Raji (cell line): ENCODE measurements around the gene RASA2.

Experiments
- POLR2A ChIP-seq: IDR thresholded peaks from 2 replicates; pipeline ENCODE4 v1.6.1; 2011; ENCODE audit warnings: low read depth, low read length, control low read depth; ENCODE audit not compliant: insufficient read depth

The RASA2 gene

DNA sequence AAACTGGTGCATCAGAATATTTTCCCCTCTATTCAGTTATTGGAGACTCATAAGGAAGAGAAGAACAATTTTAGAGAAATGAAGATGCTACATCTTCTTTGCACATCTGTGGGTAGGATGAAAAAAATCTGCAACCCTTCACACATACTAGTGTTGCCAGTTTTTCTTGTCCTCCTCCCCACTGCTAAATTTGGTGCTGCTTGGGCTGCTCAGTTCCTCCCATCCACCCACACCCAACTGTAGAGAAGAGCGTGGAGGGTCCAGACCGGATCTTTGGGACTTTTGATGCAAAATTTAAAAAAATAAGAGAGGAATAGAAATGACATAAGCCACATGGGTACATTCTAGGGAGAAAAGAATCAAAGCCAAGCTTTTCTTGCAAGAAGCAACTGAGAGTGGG lies 8.7 kb upstream of the RASA2 start:
- TF ChIP-seq POLR2A: no peak

DNA sequence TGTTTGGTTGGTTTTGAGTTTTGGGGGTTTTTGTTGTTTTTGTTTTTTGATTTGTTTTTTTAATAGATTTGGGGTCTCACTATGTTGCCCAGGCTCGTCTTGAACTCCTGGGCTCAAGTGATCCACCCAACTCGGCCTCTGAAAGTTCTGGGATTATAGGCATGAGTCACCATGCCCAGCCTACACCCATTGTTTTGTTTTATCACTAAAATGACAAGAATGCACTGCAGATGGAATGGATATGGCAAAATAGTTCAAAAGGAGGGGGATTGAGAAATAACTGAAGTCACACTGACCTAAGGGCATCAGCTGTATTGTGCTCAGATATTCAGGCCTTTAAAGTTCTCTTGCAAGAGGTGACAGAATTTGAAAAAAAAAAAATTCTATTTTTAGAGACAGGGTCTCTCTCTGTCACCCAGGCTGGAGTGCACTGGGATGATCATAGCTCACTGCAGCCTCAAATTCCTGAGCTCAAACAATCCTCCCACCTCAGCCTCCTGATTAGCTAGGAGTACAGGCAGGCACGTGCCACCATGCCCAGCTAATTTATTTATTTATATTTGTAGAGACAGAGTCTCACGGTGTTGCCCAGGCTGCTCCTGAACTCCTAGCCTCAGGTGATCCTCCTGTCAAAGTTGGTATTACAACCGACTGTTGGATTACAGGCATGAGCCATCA lies 4.4 kb upstream of the RASA2 start:
- TF ChIP-seq POLR2A: no peak

DNA sequence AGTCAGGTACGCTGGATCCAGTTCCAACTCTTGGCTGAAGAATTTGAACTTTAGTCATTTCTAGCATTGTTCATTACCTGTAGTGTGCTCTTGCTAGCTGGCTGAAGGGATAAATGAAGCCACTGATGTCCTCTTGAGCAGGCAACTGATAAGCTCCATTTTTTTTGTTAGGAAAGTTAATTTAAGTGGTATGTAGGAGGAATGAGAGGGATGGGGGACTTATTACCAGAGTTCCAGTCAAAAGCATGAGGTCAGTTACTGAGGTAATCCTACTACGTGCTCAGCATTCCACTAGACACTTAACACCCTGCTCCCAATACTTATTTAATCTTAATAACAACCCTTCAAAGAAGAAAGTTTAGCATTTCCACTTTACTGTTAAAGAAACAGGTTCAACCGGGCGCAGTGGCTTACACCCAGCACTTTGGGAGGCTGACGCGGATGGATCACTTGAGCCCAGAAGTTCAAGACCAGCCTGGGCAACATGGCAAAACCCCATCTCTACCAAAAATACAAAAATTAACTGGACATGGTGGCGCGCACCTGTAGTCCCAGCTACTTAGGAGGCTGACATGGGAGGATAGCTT lies 2.0 kb upstream of the RASA2 start:
- no peak for TF ChIP-seq POLR2A

DNA sequence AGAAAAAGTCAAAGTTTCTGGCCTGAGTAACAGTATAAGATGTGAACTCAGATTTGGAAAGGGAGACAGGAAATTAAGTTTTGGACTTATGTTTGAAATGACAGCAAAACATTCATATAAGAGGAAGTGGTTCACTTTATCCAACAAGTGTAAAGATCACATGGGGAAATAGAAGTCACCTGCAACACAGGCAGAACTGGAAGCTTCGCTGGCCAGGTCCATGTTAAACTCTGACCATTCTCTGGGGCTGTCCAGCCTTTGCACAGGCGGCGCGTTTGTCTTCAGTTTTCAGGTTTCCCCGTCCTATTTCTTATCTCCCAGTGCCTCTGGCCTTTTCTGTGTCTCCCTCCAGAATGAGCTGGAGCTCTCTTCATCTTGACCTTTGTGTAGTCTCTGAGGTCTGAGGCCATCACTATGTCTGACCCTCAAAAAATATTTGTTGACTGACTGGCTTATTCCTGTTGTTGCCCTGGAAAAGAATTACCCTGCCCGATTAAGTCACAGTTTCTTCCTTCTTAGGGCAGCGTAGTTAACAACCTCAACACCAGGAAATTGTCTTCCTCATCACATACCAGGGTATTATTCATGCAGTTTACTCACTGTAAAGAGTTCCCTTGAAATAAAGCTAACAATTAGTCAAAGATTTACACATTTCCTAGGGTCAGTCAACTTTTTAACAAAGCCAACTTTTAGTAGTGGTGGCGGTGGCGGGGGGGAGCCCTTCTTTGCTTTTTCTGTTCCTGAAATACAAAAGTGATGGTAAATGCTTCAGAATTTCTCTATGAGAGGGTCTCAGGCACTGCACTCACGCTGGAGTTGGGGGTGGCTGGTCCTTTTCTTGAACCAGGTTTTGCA lies 959 bp upstream of the RASA2 start:
- no peak for TF ChIP-seq POLR2A

DNA sequence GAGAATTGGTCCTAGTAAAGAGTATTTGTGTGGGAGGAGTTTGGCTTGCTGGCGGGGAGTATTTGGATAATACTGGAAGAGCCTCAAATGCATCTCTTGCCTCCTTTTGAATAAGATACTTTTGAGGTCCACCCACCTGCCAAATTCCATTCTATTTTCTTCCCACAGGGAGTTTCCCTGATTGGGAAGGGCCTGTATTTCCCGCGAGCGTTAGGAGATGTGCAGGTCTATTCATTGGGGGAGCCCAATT lies 406 bp upstream of the RASA2 start:
- no peak for TF ChIP-seq POLR2A

DNA sequence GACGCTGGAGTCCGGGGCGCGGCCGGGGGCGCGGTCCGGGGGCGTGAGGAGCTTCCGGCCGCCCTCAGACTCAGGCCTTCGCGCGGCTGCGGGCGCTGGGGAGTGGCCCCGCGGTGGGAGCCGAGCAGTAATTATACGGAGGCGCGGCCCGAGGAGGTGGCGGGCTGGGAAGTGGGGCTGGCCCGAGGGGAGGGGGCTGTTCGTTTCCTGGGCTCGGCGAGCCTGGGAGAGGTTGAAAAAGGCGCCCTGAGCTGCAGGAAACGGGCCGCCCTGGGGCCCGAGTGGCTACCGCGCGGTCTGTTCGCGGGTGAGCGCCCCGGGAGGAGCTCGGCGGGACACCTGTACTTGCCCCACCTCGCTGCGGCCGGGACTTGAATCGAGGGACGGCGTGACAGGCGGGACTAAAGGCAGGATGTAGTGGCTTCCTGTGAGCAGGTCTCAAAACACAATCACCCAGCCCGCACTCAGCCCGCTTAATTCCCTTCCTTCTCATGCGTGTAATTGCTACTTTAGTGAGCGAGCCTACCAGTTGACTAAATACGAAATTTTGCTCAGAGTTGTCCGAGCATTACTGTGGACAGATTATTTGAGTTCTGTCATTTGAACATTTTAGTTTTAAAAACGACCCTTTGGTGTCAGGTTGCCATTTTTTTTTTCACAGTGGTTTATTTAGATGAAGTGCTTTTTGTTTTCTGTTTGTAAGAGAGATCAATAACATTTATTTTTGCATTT lies 860 bp downstream of the RASA2 start:
- TF ChIP-seq POLR2A: peak; percentile 73

DNA sequence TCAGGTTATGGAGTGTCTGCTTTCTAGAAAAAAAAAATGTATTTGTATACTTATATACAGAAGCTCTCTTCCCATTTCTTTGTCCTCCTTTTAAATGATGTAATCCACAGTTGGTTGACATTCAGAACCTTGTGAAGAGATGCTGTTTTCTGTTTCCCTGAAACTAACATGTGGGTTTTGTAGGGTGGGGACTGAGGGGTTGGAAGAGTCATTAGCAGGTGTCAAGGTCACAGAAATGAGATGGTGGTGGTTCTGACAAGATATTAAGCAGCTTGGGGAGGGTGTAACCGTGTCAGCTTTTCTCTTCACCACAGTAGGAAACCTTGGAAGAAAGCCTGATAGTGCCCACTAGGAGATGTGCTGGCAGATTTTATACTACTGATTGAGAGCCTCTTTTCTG lies 2.4 kb downstream of the RASA2 start:
- no peak for TF ChIP-seq POLR2A

DNA sequence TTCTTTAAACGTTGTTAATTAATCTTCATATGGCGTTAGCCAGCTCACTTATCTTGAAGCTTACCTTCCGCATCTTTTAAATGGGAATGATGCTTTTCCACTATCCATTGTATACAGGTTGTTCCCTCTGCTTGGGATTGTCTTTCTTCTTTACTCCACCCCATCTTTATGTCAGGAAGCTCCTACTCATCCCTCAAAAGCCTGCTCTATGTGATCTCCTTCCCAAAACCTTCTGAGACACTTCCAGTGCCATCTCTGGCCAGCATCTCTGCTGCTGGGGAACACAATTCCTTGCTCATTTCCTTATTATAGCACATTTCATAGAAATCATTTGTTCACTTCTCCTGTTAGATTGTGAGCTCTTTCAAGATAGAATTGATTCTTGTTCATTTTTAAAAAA lies 4.3 kb downstream of the RASA2 start:
- TF ChIP-seq POLR2A: no peak

DNA sequence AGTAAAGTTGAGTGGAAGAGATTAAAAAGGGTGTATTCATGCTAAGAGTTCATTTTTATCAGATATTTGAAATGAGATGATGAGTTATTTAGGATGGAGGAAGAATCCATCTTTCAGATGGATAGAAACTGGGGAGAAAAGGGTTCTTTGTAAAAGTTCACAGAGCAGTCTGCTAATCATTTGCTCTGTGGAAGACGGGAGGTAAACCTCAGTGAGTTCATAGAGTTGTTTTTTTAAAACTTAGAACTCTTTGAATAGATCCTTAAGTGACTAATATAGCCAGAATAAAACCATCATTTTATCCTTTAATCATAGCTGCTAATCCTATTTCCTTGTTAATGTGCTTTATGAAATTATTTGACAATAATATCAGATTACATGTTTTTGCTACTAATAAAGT lies 5.1 kb downstream of the RASA2 start:
- no peak for TF ChIP-seq POLR2A

DNA sequence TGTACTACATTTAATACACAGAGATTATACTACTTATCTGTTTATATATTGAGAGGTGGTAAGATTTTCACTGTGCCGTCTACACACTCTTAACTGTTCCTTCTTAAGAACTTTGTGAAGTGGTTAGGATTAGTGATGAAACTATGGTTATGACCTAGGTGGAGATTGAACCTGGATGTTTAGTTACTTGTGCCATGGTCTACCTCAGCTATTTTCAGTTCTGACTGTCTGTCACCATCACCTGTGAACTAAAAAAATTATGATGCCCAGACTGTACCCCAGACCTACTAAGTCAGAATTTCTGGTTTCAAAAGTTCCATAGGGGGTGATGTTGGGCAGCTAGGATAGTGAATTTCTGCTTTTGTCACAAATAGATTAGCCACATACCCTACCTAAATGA lies 6.4 kb downstream of the RASA2 start:
- no peak for TF ChIP-seq POLR2A

DNA sequence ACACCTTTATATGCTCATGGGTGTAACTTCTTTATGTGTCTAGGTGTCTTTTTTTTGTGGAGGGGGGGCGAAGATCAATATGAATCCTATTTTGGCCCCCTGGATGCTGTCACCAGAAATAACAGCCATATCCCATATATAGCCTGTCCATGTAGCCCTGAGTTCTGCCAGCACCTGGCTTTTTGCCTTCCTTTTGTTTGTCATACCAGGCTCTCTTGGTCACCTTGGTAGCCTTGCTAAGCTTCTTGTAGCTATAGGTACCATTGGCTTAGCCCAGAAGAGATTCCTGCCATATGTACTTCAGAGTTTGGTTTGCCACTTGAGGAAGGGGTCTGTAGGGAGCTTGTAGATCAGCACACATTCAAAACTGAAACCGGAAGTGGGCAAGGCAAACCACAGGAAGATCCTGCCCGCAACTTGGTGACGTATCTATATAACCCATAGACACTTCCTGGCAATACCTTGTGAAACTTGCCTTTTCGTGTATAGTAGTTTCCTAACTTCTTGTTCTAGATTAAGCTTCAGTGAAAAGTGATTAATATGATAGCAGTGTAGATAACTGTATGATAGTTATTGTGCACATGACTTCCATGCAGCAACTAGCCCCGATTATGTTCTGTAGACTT lies 11.9 kb downstream of the RASA2 start:
- TF ChIP-seq POLR2A: no peak

DNA sequence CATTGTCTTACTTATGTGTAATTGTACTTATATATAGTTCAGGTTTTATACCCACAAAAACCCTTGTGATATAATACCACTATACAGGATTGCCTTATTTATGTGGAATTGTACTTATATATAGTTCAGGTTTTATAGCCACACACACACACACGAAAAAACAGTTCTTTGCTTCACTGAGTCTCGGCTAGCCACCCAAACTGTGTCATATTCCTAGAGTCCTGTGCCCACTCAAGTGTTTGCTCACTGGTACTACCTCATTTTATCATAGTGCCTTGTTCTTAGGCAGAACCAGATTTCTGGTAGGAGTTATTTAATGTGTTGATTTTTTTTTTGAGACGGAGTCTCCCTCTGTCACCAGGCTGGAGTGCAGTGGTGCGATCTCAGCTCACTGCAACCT lies 12.5 kb downstream of the RASA2 start:
- no peak for TF ChIP-seq POLR2A

DNA sequence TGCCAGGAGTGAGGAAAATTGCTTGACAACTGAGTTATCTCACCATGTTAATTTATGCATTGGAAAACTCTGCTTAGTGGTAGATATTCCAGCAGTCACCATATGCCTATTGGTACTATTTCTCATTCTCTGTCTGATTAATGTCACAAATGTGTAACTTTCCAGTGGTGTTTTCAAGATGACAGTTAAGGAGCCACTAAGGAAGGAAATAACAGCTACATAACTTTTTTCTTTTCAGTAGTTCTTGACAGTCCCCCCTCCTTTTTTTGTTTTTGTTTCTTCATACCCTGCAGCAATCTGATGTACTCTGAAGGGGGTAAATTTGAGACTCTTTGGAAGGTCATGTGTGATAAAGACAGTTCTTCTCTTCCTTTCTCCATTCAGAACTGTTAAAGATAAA lies 13.1 kb downstream of the RASA2 start:
- TF ChIP-seq POLR2A: no peak

DNA sequence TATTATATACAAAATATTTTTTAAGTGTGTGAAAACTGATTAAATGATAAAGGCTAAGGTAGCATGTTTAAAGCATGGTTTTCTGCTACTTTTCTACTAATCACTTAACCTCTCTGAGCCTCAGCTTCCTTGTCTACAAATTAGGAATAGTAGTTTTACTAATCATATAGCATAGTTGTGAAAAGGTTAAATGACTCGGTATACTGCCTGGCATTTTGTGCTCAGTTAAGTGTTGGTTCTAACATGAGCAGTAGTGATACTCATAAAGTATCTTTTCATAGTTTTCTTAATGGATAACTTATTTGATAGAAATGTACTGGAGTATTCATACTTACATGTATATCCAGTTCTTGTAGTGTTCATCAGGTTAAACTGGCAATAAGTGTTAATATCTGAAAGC lies 13.6 kb downstream of the RASA2 start:
- TF ChIP-seq POLR2A: no peak

DNA sequence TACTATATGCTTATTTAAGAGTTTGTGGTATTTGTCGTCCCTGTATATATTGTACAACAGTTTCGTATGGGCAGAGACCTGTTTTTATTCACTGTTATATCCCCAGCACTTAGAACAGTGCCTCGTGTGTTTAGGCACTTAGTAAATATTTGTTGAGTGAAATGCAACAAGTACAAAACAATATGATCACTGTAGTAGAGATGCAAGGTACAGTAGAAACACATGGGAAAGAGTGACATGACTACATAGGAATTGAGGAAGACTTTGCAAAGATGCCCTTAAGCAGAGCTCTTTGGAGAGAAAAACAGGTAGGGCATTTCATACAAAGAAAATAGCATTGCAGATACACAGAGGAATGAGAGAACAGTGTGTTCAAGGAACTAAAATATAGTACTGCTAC lies 18.3 kb downstream of the RASA2 start:
- TF ChIP-seq POLR2A: no peak
